ENCODE measurements around the gene SF1. TPM values are rescaled to one million over a fixed set of nuclear protein-coding genes. Genes with fewer than 3 reads are reported as not detected.

Gene SF1
- total RNA-seq, 1 experiment from 2014 or later: 72.2 TPM

- no peaks in the 10 kb centered on the region for H3K36me3 ChIP-seq
- H3K9me3 ChIP-seq: no peaks in the 10 kb centered on the region
- H3K4me3 ChIP-seq: no peak overlapping the region
- no peak for DNase-seq
- H3K27me3 ChIP-seq: no peaks in the 10 kb centered on the region
Measured at GRCh38 chr11:64790205-64791095, 12.1 kb upstream of the SF1 start.

DNA sequence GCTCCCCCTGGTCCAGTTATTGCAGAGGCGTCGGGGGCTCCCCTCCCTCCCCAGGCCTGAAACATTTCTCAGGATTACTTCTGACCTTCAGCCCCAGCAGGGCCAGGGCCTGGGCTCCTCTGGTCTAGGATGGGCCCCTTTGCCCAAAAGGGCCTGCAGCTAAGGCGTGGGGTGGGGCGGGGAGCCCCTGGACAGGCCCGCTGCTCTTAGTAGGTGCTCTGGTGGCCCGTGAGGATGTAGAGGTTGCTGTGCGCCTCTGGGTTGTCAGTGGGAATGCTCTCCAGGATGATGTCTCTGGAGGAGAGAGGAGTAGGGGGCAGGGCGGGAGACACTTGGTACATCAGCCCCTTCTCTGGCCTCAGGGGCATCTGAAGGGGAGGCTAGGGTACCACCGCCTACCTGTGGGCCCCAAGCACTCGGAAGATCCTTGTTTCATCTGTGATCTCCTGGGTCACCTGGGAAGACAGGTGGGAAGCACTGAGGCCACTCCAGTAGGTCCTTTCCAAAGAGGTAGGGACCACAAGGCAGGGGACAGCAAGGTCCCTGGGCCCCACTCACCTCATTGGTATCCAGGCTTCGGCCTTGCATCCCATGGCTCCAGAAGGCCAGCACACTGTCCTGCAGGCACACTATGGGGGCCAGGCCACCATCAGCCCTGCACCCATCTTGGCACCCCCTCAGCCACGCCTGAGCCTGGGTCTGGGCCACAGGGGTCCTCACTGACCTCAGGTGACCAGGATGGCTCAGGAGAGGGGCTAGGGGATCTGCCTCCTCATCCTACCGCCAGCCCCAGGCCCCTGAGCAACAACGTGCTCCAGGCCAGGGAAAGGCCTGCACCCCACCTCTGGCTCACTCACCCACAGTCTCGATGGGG is 11.2 kb upstream of the SF1 start:
- Histone ChIP-seq H3K4me3 (no peak overlapping the region), H3K9me3 (no peaks in the 10 kb centered on the region), H3K36me3 (no peaks in the 10 kb centered on the region), H3K27me3 (no peaks in the 10 kb centered on the region)
- DNase-seq: no peak

GRCh38 chr11:64788321-64789215 is 10.2 kb upstream of the SF1 start:
- DNase-seq: no peak

GRCh38 chr11:64787526-64788320 is 9.4 kb upstream of the SF1 start:
- H3K9me3 ChIP-seq: no peaks in the 10 kb centered on the region
- no peaks in the 10 kb centered on the region for H3K27me3 ChIP-seq
- H3K36me3 ChIP-seq: no peaks in the 10 kb centered on the region
- H3K4me3 ChIP-seq: no peak overlapping the region
- DNase-seq: peak; percentile 47

More at GRCh38 chr11:64788321-64789215, 10.2 kb upstream of the SF1 start:
- no peaks in the 10 kb centered on the region for H3K9me3 ChIP-seq
- H3K36me3 ChIP-seq: no peaks in the 10 kb centered on the region
- H3K4me3 ChIP-seq: no peak overlapping the region
- no peaks in the 10 kb centered on the region for H3K27me3 ChIP-seq

- no peak overlapping the region for H3K4me3 ChIP-seq
- no peaks in the 10 kb centered on the region for H3K9me3 ChIP-seq
- no peaks in the 10 kb centered on the region for H3K27me3 ChIP-seq
- H3K36me3 ChIP-seq: no peaks in the 10 kb centered on the region
- no peak for DNase-seq
Measured at GRCh38 chr11:64786308-64786707, 8.0 kb upstream of the SF1 start.

GRCh38 chr11:64784813-64785581 is 6.7 kb upstream of the SF1 start:
- Histone ChIP-seq H3K4me3 (no peak overlapping the region), H3K36me3 (no peaks in the 10 kb centered on the region; the same call in 1 of the 2 replicates), H3K9me3 (no peaks in the 10 kb centered on the region), H3K27me3 (no peaks in the 10 kb centered on the region)
- DNase-seq: no peak

DNA sequence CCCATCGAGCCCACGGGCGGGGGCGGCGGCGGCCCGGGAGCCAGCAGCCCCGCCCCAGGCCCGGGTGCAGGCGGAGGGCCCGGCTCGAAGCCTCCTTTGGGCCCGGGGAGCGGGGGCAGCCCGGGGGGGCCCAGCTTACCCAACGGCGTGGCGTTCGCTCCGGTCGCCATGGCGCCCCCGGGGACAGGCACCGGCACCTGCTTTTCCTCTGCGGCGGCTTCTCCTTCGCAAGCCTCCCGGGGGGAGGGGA is 194 bp downstream of the SF1 start:
- H3K4me3 ChIP-seq: peak overlapping the region; percentile 83
- no peaks in the 10 kb centered on the region for H3K27me3 ChIP-seq
- DNase-seq: no peak
- H3K9me3 ChIP-seq: no peaks in the 10 kb centered on the region
- H3K36me3 ChIP-seq: peaks cover 44% of the 10 kb centered on the region

GRCh38 chr11:64777449-64778222 is 706 bp downstream of the SF1 start:
- peak; percentile 75 for DNase-seq
- Histone ChIP-seq H3K27me3 (no peaks in the 10 kb centered on the region), H3K4me3 (peak overlapping the region; percentile 95), H3K36me3 (peaks cover 49% of the 10 kb centered on the region), H3K9me3 (no peaks in the 10 kb centered on the region)

- no peak for DNase-seq
- H3K36me3 ChIP-seq: peaks cover 57% of the 10 kb centered on the region
Measured at GRCh38 chr11:64776875-64777274, 1.5 kb downstream of the SF1 start.

GRCh38 chr11:64776425-64776824 is 1.9 kb downstream of the SF1 start:
- H3K4me3 ChIP-seq: peak overlapping the region; percentile 95
- H3K9me3 ChIP-seq: no peaks in the 10 kb centered on the region
- peaks cover 61% of the 10 kb centered on the region for H3K36me3 ChIP-seq
- no peaks in the 10 kb centered on the region for H3K27me3 ChIP-seq
- DNase-seq: no peak

More at GRCh38 chr11:64776875-64777274, 1.5 kb downstream of the SF1 start:
- Histone ChIP-seq H3K27me3 (no peaks in the 10 kb centered on the region), H3K4me3 (peak overlapping the region; percentile 95), H3K9me3 (no peaks in the 10 kb centered on the region)

DNA sequence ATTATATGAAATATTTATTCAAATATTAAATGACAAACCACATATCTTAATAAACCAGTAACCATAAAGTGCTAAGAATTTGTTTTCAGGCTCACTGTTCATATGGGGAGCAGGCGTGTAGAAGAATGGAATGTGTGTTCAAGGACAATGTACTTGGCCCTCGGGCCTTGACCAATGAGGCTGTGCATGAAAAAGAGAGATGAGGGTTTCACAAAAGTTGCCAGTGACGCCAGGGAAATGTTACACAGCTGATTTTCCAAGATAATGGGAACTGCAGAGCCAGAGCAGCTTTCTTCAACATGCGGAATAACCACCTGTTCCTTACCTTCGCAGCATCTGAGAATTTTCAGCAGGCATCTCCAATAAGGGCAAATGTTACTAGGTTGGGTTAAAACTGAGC is 4.2 kb downstream of the SF1 start:
- H3K4me3 ChIP-seq: no peak overlapping the region
- DNase-seq: no peak
- no peaks in the 10 kb centered on the region for H3K9me3 ChIP-seq
- H3K36me3 ChIP-seq: peaks cover 84% of the 10 kb centered on the region
- H3K27me3 ChIP-seq: no peaks in the 10 kb centered on the region

GRCh38 chr11:64772303-64773018 is 5.9 kb downstream of the SF1 start:
- no peak for DNase-seq
- Histone ChIP-seq H3K36me3 (peaks cover 100% of the 10 kb centered on the region), H3K4me3 (no peak overlapping the region), H3K27me3 (no peaks in the 10 kb centered on the region), H3K9me3 (no peaks in the 10 kb centered on the region)

DNA sequence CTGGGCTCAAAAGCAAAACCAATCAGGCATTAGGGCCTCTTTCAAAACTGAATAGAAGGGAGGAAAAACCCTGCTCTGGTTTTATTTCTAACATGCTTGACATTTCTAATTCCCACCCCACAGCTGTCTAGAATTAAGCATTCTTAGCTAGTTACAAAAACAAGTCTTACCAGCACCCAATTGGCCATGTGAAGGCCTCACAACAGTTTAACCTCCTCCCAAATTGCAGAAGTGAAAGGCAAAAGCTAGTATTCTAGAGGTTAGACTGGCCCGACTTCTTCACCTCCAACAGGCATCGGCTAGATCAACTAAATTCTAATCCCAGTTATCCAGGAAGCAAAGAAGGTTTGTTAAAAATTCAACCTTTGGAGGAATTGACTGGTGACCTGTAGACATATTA is 6.5 kb downstream of the SF1 start:
- no peak for DNase-seq
- H3K4me3 ChIP-seq: no peak overlapping the region
- H3K36me3 ChIP-seq: peaks cover 100% of the 10 kb centered on the region
- H3K27me3 ChIP-seq: no peaks in the 10 kb centered on the region
- H3K9me3 ChIP-seq: no peaks in the 10 kb centered on the region

GRCh38 chr11:64770120-64770519 is 8.2 kb downstream of the SF1 start:
- DNase-seq: no peak
- Histone ChIP-seq H3K27me3 (no peaks in the 10 kb centered on the region), H3K4me3 (no peak overlapping the region), H3K9me3 (no peaks in the 10 kb centered on the region), H3K36me3 (peaks cover 92% of the 10 kb centered on the region)

Data from MG63 (cell line).